GM19372 (cell line): ENCODE results near the gene MISP3.

Experiments used
- ATAC-seq: cut with Tn5 transposase; IDR thresholded peaks from one replicate; pipeline ENCODE4 v1.9.1; 2021; ENCODE audit warnings: mild to moderate bottlenecking, low read depth, moderate library complexity; ENCODE audit not compliant: unreplicated experiment

MISP3 gene

GRCh38 chr19:14078411-14078810 is 5.8 kb downstream of the MISP3 start:
- ATAC-seq: no peak

- peak; percentile 93 for ATAC-seq
Measured at GRCh38 chr19:14080887-14081796, 8.6 kb downstream of the MISP3 start.

- ATAC-seq: no peak
Measured at GRCh38 chr19:14081797-14082674, 9.4 kb downstream of the MISP3 start.

DNA sequence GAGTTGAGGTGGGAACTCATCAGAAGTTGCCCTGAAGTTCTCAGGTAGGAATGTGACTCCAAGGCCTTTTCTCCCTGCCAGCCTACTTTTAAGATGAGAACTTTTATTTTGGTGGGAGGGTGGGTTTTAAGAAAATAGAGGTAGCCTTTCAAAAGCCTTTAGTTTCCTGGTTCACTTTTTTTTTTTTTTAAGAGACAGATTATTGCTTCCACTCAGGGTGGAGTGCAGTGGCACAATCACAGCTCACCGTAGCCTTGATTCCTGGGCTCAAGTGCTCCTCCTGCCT is 10.0 kb downstream of the MISP3 start:
- ATAC-seq: no peak

DNA sequence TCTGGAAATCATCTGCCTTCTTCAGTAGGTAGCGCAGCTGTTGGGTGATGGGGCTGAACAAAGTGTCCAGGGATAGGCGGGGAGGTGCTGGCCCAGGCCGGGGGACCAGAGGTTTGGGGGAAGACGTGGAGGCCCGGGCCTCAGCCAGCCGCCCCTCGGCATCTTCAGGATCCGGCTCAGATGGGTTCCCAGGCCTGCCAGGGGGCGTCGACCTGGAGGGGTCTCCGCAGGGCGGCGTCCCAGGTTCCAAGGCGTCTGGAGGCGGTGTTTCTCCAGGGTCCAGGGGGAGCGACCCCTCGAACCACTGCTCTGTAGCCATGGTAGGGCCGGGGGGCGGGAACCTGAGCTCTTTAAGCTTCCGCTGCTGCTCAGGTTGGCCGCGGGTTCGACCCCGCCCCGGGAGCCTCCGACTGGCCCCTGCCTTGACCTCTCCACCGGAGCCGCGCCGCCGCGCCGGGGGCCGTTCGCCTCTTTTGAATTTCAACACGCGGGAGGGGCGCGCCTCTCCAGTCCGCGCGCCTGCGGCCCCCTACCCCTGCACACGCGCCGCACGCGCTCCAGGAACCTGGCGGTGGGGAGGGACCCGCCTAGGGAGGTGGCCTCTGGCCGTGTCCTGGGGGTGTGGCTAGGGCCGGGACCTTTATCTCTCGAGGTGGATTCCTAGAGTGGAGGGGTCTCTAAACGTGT is 12.9 kb downstream of the MISP3 start, which contains the start of gene C19orf67:
Gene C19orf67, minus strand, starts transcription at position 475 of the 687 bp plus-strand sequence. Its CDS starts 156 bp downstream, at position 319.
- no peak for ATAC-seq

- no peak for ATAC-seq
Measured at GRCh38 chr19:14086098-14086497, 13.5 kb downstream of the MISP3 start.

DNA sequence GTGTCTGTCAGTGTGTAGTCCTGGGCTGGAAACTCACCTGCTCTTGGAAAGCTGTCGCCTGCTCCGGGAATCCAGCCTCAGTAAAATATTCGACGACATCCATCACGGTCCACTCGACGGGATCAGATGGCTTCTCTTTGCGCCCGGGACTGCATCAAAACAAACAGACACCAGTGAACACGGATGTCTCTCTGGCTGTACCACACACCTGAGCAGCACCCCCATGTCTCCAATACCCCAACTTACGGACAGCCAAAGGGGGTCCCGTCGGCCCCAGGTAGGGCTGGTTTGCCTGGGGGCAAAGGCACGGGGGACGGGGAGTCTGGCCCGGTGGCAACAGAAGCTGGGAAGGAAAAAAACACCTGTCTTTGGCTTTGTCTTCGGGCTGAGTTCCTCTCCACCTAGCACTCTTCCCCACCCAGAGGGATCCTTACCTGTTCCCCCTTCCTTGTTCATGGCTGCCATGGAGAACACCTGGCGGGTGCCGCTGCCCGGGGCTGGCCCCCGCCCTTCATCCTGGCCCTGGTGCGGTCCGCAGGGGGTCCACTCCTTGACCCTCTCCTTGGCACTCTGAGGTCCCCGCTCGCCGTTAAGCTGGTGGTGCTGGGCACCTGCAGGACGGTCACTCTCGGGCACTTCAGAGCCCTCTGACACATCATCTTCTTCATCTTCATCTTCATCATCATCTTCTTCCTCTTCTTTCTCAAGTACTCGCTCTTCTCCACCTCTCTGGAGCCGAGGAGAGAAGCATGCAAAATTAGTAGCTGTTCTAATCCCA is 16.2 kb downstream of the MISP3 start:
- ATAC-seq: no peak

GRCh38 chr19:14089412-14089661 is 16.8 kb downstream of the MISP3 start:
- no peak for ATAC-seq

DNA sequence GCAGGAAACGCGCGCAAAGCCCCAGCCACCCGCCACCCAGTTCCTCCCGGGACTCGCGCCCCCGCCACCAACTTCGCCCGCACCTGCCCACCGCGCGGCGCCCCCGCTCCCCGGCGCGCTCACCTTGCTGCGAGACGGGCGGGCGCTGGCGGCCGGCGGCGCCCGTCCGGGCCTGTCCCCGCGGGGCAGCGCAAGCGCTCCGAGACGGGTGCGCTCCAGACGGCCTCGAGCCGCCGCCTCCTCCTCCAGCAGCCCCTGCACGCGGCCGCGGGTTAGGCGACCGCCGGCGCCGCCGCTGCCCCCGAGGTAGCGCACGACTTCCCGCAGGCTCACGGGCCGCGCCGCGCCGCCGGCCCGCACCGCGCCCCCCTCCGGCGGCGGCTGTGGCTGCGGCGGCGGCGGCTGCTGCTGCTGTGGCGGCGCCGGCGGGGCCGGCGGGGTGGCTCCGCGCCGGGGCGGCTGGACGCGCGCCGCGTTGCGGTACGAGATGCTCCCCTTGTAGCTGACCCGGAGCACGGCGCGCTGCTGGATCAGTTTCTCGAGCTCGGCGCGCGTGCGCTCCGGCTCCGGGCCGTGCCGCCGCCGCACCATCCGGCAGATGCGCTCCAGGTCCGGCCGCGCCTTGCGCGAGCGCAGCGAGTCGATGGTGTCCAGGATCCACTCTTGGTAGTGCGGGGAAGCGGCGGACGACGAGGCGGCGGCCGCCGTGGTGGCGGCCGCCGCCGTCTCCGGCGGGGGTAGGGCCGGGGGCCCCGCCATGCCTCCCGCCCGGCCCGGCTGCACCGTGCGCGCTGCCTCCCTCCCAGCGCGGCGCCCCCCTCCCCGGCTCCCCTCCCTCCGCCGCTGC is 17.3 kb downstream of the MISP3 start:
- peak; percentile 26 for ATAC-seq

DNA sequence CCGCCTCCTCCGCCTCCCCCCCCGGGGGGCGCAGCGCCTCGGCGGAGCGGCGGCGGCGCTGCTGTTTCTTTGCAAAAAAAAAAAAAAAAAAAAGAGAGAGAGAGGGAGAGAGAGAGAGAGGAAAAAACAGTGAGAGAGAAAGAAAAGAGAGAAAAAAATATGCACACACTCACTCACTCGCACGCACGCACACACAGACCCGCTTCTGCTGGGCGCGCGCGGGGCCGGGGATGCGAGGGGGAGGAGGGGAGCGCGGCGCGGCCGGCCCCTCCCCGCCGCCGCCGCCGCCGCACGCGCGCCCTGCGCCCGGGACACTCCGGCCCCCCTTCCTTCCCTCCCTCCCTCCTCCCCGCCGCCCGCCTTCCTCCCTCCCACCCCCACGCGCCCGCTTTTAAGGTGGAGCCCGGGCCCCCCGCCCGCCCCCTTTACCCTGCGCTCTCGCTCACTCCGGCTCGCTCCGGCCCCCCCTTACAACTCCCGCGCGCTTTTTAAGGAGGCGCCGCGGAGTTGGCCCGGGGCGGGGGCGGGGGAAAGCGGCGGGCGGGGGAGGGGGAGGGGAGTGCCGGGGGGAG is 18.0 kb downstream of the MISP3 start, which contains the start of gene SAMD1:
Gene SAMD1, minus strand, starts transcription at position 243 of the 572 bp plus-strand sequence.
- peak; percentile 45 for ATAC-seq

DNA sequence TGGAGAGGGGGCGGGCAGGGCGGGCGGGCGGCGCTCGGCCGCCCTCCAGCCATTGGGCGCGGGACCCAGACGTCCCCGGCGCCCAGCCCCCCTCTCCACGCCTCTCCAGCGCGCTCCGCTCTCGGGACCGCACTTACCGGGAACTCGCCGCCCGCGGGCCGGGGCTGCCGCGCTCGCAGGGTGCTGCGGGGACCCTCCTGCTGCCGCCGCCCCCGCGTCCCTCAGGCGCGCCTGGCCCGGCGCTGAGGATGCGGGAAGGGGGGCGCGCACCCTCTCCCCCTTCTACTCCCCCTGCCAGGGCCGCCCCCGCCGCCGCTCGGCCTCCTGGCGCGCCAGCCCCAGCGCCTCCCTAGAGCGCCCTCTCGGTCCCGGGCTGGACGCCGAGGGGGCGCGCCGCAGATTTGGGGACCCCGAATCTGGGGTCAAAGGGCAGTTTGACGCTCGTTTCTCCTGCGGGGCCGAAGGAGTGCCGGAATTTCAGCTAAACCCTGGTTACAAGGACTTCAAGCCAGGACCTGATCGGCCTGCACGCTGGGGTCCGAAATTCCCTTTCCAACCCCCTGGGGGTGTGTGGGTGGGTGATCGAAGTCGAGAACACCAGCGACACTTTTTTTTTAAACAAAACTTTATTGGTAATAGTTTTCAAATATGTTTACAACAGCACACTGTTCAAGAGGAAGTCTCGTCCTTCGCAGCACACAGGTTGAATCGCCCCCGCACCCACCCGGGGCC is 18.7 kb downstream of the MISP3 start:
- ATAC-seq: peak; percentile 53

DNA sequence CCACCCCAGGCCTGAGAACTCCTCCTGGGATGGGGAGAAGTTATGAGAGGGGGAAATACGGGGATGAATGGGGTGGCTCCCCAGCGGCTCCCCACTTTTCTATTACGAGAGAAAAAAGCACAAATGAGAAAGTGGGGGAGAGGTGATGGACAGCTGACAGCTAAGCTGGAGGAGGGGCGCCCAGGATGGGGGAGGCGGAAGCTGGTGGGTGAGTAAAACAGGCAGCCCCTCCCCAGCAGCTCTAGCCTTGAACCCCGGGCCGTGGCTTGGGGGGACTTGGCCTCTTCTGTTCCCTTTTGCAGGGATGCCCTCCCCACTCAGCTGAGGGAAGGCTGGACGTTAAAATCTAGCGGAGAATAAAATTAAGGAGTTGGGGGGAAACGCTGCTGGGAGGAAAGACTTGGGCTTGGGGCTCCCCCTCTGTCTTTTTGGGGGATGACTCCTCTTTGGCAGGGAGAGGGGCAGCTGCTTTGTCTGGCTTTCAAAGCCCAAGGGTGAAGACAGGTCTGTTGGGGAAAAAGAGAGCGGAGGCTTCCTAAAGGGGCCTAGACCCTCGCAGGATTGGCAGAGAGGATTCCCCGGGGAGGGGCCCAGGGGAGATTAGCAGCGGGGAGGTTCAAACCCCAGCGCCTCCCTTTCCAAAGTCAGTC is 19.4 kb downstream of the MISP3 start:
- no peak for ATAC-seq

DNA sequence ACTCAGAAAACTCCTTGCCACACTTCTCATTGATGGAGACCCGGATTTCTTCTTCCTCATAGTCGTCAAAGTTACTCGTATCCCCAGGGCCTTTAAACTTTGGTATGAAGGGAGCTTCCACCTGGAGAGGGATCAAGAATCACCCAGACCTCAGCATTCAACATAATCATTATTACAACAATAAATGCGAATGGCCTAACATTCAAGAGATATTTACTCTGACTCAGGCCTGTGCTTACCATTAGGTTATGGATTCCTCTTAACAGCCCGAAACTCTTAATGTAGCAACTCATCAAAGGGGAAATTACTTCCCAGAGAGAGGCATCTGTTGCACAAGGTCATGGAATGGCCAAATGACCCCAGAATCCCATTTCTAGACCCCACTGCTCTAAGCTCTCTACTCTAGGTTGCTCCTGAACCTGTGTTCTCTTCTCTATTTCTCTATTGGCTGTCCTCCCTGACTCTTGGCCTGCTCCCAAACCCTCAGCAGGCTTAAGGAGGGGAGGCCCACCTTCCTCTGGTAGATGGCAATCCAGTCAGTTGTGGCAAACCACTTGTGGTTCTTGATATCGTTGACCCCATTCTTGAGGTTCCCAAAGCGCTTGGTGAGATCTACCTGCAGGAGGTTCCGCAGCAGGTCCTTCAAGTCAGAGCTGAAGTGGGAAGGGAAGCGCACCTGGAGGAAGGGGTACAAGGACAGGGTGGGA is 20.7 kb downstream of the MISP3 start:
- no peak for ATAC-seq

- ATAC-seq: no peak
Measured at GRCh38 chr19:14094854-14095253, 22.3 kb downstream of the MISP3 start.

DNA sequence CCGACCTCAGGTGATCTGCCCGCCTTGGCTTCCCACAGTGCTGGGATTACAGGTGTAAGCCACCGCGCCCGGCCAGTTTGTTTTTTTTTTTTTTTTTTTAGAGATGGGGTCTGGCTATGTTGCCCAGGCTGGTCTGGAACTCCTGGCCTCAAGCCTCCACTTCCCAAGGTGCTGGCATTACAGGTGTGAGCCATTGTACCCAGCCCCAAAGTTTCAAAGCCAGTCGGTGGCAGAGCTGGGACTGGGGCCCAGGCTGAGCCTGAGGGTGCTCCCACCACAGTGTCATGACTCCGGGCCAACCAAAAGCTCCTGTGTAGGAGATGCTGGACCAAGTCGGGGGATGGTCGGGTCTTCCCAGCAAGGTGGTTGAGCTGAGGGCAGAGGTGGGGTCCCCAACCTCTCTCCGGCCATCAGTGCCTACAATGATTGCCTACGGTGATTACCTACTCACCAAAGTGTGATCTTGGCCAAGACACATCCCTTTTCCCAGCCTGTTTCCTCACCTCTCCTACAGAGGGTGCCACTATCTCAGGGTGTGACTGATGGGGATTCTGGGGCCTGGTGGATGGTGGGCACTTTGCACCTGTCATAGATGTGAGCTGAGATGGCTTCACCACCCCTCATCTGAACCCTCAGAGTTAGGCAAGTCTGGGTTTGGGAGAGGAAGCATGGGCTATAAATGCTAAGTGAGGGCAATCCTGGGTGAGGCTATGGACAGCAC is 23.8 kb downstream of the MISP3 start:
- ATAC-seq: no peak

GRCh38 chr19:14097532-14098151 is 25.1 kb downstream of the MISP3 start:
- no peak for ATAC-seq
